Transverse colon (tissue), 4 donors: Measurements from ENCODE around the gene ARSK.

Source experiments
- EP300 ChIP-seq: sonication (generic); formaldehyde crosslinking; IDR thresholded peaks from one replicate; pipeline ENCODE4 v1.6.1; 2017; ENCODE audit warnings: antibody characterized with exemption, low read depth
- POLR2A ChIP-seq: fragments of 450-650 bp; IDR thresholded peaks from one replicate; pipeline ENCODE4 v1.6.1; 2016; ENCODE audit warnings: antibody characterized with exemption, mild to moderate bottlenecking, moderate library complexity
- POLR2AphosphoS5 ChIP-seq, 3 donors: sonication (generic); formaldehyde crosslinking; IDR thresholded peaks; one replicate each; pipeline ENCODE4 v1.6.1; 2016; ENCODE audit warnings: antibody characterized with exemption in 3 of 3
- TF ChIP-seq, protein P1 (sequence below), 5 experiments: fragments of 200-600 bp in 3 of 5; fragments of 450-650 bp in 2 of 5; sonication (generic) in 3 of 5; IDR thresholded peaks; 1 replicate in 2 of 5; 2 replicates in 3 of 5; pipeline ENCODE4 v1.5.1; 2016 to 2017; ENCODE audit warnings: antibody characterized with exemption in 5 of 5, inconsistent platforms in 3 of 5, mild to moderate bottlenecking in 2 of 5, moderate library complexity in 1 of 5

DNA sequence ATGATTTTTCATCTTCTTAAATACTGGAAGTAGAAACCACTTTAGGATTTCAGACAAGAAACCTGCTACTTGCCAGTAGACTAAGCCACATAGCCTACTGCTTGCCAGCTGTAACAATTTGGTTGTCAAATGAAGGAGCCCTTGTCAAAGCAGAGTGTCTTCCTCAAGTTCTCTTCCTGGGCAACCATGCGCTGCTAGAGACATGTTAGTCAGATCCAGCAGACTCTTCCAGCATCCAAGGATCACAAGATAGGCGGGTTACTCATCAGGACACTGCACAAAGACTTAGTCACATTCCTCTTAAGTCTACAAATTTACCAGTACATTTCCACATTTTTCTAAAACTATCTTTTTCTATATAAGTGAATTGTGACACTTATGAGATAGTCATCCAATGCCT, 24.5 kb upstream of the ARSK start:
- TF ChIP-seq POLR2A = no peak
- TF ChIP-seq, protein P1, sequence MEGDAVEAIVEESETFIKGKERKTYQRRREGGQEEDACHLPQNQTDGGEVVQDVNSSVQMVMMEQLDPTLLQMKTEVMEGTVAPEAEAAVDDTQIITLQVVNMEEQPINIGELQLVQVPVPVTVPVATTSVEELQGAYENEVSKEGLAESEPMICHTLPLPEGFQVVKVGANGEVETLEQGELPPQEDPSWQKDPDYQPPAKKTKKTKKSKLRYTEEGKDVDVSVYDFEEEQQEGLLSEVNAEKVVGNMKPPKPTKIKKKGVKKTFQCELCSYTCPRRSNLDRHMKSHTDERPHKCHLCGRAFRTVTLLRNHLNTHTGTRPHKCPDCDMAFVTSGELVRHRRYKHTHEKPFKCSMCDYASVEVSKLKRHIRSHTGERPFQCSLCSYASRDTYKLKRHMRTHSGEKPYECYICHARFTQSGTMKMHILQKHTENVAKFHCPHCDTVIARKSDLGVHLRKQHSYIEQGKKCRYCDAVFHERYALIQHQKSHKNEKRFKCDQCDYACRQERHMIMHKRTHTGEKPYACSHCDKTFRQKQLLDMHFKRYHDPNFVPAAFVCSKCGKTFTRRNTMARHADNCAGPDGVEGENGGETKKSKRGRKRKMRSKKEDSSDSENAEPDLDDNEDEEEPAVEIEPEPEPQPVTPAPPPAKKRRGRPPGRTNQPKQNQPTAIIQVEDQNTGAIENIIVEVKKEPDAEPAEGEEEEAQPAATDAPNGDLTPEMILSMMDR (IDR thresholded peaks at IDR 0.05) = no peak
- TF ChIP-seq EP300 = no peak
- no peak for TF ChIP-seq POLR2AphosphoS5 (IDR thresholded peaks at IDR 0.05)
